Measurements from ENCODE around the gene MICAL2.

Gene MICAL2

DNA sequence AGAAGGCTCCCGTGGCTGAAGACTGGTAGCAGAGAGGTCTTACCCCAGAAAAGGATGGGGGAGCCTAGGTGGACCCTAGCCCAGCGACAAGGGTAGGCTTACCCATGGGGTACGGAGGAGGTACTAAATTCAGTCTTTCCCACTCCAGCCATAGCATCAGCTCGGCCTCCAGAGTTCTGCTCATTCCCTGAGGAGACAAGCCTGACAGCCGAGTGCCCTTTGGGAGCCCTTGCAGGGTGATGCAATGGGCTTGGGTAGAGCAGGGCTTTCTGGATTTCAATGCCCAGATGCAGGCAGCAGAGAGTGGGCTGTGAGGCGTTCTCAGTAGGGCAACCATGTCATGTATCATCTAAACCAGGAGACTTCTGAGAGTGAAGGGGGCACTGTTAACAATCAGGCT, 124.7 kb downstream of the MICAL2 start:
- no peak for DNase-seq

DNA sequence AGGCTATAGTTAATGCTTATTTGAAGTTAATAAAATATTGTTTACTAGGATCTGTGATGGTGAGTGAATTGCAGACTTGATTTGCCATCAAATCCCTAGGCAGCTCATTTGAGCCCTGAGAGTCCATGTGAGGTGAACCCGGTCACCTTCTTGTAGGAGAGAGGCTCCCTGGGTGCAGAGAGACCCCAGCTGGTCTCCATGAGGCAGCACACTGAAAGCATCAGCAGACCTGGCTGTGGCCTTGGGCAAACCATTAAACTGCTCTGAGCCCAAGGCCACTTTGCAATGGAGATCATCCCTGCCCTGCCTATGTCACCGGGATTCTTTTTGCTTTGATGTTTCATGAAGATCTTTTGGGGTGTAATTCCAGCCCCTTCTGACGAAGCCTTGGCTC, 125.2 kb downstream of the MICAL2 start:
- DNase-seq: peak; percentile 34 to 35

DNA sequence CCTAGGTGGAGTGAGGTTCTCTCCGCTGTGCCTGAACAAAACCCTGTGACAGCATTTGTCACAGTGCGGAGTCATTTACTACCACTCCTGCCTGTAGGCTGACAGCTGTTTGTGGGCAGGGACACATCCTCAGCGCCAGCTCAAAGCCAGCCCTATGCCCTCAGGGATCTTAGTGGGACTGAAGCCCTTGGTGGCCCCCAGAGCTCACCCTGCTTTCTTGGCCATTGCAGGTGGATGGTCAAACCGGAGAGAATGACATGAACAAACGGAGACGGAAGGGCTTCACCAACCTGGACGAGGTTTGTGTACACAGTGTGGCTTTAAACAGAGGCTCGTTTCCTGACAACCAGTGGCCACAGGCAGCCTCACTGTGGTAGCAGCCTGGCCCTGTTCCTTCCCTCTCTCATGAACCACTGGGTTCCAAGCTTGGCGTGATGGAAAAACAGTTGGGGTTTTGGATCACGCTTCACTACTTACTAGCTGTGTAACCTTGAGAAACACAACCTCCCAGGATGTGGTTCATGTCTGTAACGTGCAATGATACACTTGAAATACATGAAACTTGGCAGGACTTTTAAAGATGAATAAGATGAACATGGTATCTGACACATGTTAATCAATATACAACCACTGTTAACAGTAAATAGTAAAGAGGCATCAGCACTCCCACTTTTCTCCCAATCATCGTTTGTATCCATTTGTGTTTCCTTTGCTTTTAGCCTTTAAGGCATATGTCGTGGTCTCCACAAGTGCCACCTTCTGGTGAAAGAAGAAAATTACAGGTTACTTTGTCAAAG, 125.8 kb downstream of the MICAL2 start:
- peak in 1 of 2 experiments; percentile 70 for DNase-seq

DNA sequence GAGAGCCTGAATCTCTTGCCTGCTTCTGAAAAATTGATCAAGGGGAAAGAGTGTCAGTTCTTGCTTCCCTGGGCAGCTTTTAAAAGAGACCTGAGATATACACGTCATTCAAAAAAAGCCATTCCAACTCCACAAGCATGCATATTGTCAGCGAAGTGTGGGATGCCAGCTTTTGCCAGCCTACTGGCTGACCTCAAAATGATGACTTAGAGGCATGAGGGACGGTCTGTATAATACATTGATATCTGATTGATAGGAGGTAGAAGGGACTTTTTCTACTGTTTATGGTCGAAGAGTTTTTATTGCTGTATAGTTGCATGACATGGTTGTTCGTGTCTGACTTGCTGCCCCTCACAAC, 126.3 kb downstream of the MICAL2 start:
- DNase-seq: no peak

DNA sequence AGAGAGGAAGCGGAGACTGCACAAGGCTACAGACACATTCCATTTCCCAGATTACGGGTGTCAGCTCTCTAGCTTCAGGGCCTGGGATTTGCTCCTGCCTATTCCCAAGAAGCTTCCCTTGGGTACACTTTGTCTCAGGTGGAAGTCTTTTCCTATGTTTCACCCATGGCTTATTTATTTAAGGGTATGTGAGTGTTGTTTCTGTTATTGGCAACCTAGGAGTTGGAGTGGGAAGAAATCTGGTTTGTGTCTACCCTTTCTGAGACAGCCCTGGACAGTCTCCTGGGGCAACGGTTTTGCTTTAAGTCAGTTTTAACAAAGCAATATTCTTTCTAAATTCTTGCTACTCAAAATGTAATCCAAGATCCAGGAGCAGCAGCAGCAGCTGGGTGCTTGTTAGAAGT, 127.0 kb downstream of the MICAL2 start:
- no peak for DNase-seq

DNA sequence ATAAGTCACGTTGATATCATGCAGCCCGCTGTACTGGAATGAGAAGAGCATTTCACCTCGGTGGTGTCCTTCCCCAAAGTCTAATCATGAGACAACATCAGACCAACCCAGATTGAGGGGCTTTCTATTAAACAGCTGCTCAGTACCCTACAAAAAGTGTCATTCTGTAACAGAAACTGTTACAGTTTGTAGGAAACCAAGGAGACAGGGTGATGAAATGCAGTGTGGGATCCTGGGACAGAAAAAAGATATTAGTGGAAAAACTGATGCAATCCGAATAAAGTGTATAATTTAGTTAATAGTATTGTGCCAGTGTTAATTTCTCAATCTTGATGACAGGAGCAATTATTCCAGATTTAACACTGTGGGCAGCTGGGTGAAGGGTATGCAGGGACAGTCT, 128.0 kb downstream of the MICAL2 start:
- DNase-seq: no peak

DNA sequence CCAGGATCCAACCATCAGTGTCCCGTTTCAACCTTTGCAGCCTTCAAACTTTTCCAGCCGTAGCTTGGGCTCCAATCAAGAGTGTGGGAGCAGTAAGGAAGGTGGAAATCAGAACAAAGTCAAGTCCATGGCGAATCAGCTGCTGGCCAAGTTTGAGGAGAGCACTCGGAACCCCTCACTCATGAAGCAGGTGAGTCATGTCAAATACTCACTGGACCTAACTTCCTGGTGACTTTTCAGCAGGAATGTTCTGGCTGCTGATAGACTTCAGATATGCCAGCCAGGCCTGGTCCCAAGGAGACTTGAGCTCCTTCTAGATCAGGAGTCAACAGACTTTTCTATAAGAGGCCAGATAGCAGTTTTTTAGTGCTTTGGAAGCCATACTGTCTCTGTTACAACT, 129.0 kb downstream of the MICAL2 start:
- DNase-seq: no peak

DNA sequence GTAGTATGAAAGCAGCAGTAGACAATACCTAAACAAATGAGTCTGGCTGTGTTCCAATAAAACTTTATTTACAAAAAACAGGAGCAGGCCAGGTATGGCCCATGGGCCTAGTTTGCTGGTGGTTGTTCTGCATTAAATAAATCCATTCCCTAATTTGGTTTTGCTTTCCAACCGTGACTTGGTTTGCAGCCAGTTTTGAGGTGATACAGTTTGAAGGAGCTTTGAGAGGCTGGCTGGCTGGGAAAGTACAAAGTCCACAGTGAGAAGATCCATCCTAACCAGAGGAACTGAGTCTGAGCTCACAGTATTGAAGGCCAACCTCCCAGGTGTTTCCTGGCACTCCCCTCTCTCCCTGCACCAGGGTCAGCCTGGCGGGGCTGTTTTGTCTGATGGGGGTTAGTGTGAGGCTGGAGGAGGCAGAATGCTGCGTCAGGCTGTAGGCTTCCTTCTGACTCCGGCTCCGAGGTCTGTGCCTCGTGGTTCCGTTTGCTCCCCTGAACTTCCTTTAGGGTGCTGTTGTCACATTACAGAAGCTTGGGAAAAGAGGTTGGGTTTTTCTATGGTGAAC, 129.5 kb downstream of the MICAL2 start:
- no peak for DNase-seq

DNA sequence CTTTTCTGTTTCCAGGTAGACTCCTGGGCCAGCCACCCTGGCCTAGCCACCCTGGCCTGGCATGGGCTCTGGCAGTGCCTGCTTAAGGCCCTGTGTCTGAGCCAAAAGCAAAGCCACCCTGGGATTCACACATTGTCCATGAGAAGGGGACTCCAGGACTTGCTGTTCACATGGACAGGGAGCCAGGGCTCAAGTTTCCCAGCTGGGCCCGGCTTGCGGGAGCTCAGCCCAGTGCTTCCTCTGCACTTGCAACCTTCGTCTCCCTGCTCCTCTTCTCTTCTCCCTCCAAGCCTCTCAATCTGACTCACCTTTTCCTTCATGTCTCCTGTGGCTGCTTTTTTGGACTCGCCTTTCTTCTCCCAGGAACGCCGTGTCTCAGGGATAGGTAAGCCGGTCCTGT, 130.3 kb downstream of the MICAL2 start:
- no peak for DNase-seq

DNA sequence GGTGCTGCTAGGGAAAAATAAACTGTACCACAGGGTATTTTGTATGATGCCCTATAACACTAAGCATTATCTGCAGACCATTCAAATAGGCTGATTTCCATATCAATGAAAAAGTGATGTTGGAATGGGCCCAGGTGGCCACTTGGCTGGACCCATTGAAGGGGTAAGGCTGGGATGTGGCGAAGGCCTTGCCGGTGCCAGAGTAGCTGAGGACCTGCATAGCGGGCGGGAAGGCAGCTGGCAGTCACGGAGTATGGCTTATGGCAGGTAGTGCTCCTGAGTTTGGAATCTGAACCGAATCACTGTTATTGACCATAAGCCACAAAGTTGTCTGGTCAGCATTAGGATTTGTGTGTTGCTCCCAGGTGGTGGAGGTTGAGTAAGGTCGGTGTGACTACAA, 131.0 kb downstream of the MICAL2 start:
- no peak for DNase-seq

DNA sequence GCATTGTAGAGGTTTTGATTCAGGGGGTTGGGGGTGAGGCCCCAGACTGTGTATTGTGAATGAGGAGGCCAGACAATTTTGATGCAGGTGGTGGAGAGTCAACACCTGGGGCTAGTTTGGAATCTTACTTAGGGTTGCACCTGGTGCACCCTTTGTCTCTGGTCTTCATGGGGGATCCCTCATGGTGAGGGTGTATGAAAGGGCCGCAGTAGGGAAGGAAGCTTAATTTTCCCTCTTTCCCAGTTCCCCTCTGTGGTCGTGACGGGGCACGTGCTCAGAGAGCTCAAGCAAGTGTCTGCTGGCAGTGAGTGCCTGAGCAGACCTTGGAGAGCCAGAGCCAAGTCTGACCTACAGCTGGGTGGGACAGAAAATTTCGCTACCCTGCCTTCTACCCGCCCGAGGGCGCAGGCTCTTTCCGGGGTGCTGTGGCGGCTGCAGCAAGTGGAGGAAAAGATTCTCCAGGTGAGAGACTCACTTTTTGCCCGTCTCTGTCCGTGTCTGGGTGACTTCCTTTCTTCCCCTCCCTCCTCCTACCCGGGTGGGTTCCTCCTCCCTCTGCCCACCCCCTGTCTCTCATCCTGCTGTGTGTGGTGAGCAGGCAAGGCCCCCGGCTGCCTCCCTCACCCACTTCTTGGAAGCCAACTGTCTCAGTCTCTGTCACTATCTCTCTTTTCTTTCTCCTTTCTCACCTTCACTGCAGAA, 131.7 kb downstream of the MICAL2 start:
- no peak for DNase-seq

DNA sequence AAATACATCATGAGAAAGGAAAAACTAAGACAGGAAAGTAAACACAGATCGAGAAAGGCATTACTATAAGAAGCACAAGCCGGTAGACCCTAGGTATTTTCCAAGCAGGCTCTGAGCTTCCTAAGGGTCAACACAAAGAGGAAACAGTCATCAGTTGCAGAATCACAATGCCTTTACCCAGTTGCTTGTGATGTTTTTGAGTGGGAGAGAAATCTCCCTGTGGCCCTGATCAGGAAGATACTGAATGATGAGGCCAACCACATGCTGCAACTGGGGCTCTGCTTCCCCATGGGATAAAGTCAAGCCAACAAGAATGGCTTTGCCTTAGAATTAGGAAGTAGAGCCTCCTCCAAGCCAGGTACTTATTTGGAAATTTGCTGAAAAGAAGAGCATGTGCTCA, 132.6 kb downstream of the MICAL2 start:
- no peak for DNase-seq

DNA sequence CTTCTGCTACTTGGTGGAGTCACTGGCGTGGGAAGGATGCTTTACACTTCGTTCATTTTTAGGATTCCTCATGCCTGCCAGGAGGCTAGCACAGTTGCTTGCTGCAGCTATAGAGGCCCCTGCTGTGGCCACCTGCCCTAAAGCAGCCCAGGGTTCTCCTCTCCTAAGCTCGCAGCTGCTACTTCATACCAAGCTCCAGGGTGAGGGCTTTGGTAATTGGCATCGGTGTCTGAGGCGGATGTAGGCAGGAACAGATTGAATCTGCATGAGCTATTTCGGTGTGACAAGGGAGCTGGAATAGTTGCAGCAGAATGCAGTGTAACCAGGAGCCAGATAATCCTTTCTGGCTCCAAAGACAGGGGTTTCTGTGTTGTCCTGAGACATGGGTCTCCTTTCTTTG, 133.1 kb downstream of the MICAL2 start:
- DNase-seq: no peak

DNA sequence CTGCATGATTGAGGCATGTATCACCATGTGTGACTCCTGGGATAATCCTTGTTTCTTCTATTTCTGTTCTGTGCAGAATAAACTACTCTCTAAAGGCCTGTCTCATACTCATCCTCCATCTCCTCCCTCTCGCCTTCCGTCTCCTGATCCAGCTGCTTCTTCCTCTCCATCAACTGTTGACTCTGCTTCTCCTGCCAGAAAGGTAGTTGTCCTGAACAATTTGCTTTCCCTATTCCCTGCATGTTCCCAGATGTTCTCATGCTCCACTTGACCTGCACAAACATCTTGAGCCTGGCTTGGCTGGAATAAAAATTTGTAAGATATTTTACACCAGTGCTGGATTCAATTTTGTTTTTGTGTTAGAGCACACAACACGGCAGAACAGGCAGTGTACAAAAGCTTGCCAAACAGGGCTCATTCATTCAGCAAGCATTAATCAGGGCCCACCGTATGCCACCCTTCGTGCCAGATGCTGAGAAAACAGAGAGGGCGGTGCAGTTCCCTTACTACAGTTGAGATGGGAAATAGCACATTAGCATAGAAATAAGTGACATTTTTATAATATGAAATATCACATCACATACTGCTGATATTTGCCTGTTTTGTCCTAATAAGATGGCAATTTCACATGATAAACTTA, 133.6 kb downstream of the MICAL2 start:
- no peak for DNase-seq

DNA sequence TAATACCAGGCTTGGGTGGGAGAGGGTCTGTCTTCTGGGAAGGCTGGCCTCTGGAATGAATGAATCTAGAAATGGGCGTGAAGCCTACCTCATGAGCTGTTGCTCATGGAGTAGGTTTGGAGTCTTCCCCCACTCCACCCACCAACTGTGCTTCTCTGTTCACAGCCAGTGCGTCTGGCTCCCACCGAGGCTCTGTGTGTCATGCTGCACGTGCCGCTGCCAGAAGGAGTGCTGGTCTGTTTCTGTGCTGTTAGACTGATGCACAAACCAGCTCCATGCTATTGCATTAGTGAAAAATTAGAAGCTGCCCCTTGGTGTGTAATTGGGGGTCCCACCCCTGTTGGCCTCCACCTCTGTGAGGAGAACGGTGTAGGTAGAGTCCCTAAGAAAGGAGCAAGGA, 134.7 kb downstream of the MICAL2 start:
- no peak for DNase-seq

DNA sequence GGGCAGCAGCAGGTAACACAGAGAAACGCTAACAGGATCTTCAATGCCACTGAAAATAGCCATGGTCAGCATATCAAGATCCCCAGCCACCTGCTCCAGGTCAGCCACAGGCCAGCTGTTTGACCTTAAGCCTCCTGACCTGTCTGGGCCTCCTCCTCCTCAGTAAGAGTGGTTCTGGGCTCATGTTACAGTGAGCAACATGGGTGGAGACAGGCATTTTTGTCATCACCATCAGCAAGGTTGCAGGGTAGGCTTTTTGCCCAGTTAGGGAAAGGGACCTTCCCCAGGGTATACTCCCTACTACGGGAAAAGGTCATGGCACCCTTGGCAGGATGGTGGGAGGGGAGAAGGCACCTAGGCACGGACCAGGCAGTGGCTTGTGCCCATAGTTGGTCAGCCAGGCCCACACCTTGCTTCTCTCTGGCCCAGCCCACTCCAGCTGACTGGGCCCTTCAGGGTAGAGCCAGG, 135.2 kb downstream of the MICAL2 start:
- DNase-seq: no peak

DNA sequence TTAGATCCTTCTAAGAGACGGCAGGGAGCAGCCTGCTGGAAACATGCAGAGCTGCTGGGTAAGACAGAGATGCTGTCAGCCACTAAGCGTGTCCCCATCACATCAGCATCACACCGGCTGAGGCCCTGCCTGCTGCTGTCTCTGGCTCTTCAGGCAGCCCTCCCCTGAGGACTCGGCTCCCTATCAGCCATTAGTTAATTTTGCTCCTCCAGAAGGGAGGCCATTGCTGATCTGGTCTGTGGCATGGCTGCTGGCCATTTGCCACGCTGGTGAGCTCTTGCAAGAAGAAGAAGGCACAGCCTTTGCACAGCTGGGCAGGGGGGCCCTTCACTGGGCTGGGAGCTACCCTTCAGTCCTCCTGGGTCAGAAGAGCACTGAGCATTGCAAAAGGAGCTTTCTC, 135.8 kb downstream of the MICAL2 start:
- no peak for DNase-seq

DNA sequence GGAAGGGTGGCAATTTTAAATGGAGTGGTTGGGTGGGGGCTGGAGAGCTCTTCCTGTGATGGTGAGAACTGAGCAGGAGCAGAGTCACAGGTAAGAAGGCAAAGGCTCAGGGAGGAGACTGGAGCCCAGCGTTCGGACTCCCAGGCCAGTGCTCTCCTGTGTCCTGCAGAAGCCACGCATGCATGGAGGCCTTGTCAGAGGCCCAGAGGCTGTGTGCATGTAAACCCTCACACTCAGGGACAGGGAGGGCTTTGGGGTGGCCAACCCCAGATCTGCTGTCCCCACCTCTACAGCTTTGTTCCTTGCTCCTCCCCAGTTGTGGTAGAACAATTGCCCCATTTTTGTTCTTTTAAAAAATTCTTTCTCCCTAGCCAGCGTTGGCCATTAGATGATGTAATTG, 136.6 kb downstream of the MICAL2 start:
- DNase-seq: no peak

DNA sequence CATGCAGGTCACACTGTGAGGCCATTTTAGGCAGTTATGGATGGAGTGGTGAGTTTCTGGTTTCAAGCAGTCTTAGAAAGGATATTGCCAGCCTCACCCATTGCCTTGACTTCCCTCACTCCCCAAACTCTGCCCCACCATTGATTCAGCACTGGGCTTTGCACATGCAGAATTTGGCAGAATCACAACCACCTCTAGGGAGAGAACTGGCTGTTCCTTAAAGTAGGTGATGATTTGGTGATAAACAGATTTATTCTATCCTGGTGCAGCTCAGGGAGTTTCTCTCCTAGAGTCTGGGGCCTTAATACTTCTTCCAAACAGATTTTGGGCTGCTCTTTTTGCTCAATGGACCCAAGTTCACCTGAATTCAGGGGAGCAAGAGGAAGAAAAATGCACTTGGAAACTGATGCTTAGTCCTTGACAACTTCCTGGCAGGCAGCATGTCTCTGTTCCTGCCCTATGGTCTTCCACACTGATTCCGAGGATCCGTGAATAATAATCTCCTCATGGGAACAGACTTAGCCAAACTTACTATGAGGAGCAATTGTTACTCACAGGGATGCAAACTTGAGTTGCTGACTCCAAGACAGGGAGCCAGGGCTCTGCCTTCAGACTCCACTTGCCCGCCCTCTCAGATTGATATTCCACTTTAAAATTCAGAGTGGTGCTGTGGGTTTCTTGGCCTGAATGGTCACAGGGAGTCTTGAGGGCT, 137.3 kb downstream of the MICAL2 start:
- no peak for DNase-seq

DNA sequence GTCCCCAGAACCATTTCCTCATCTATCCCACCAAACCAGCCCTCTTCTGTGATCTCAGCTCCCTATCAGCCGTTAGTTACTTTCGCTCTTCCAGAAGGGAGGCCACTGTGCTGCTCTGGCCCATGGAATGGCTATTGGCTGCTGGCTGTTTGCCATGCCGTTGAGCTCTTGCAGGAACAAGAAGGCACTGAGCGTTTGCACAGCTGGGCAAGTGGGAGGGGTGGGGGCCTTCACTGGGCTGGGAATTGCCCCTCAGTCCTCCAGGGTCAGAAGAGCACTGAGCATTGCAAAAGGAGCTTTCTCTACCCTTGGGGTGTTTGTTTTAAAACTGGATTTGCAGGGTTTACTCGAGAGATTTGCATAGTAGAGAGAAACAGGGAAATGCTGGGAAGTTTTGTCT, 137.9 kb downstream of the MICAL2 start:
- no peak for DNase-seq

DNA sequence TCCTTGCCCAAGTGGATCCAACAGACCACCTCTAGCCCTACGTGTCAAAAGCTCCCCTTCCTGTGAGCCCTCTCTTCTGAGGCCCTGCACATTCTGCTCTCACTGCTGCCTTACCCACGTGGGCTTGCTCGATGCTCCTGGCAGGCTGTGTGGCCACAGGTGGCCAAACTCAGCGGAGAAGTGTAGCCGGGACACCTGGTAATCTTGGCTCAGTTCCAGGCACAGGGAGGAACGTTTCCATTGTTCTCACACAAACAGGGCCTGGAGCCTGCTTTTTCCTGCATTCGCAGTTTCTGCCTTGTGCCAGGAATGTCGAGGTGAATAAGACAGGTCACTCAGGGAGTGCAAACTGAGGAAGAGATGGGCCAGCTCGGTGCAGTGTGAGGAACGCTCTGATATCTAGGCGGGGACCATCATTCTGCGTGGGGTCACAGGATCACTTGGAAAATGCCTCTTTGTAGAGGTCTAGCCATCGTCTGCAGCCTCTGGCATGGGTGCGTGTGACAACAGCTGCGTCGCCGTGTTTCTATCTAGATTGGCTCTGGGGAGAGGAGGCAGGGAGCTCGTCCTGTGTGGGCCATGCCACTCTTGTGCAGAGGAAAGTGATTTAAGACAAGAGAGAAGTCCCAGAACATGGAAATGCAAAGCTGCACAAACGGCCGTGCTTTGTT, 139.3 kb downstream of the MICAL2 start:
- DNase-seq: no peak
